CD1c-positive myeloid dendritic cell (primary cell): ENCODE results near the gene RNH1.

ENCODE experiments used
- DNase-seq: peaks from one replicate; pipeline ENCODE4 v3.0.0-alpha.2; 2016; ENCODE audit errors: extremely low spot score

RNH1 gene

GRCh38 chr11:459511-460220, 47.4 kb downstream of the RNH1 start:
- no peak for DNase-seq

- DNase-seq = no peak
Measured at GRCh38 chr11:457111-457760, 49.8 kb downstream of the RNH1 start.

GRCh38 chr11:456533-456932, 50.5 kb downstream of the RNH1 start:
- no peak for DNase-seq

DNA sequence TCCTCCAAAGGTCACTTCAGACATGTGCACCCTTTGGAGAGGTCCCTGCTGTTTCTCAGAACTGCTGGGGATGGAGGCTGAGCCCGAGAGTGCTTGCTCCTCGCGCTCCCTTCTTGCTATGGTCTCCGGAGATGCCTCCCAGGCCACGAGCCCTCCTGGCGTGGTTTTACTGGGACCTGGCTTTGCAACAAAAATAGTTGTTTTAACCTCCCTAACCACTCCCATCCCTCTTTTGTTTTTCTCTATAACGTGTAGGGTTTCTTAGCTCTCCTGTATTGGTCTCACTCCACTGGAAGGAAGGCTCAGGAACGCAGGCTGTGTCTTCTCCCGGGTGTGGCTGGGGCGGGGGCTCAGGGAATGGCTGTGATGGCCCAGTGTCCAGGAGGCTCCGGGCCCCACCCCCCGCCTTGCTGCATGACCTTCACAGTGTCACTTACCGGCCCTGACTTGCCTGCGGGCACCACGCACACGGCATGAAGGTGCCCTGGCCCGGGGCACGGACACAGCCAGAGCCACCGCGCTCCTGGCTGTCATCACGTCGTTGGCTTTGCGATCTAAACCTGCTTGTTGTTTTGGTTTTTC, 51.4 kb downstream of the RNH1 start:
- no peak for DNase-seq

- DNase-seq = no peak
Measured at GRCh38 chr11:454801-455565, 52.1 kb downstream of the RNH1 start.

DNA sequence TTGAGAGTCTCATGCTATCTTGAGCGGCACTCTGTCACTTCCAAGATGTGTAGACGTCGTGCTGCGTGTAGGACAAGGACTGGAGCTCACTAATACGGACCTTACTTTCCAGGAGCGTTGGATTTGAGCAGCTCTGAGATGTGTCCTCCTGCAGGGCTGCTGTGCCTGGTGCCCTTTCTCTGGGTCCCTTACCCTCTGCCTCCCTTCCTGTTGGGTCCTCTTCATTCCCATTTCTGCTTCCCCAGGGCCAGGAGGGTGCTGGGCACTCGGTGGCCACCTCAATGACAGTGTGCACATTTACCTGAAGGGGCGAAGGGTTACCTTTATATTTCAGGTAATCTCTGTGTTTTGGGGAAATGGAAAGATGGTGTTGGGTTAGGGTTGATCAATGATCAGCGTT, 53.0 kb downstream of the RNH1 start:
- DNase-seq = no peak

GRCh38 chr11:453564-453963, 53.5 kb downstream of the RNH1 start:
- no peak for DNase-seq

DNA sequence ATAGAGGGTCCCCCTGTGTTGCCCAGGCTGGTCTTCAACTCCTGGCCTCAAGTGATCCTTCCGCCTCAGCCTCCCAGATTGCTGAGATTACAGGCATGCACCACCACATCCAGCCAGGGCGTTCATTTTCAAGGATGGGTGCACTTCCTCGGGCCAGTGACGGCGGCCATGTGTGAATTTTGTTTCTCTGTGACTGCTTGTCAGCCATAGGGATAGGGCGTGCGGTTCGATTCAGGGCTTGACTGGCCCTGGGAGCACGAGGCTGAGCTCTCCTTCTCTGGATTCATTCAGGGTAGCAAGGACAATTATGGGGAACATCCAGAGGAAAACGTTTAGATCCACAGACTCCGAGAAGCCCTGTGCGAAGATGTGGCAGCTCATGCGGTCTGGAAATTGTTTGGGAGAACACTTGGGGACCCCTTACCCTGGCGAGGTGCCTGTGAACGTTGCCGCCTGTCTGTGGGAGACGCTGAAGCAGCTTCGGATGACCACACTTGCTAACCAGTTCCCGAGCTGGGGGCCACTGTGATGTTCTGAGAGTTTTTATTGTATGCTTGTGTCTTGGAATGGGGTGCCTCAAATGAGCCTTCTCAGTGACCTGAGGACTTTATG, 54.0 kb downstream of the RNH1 start:
- no peak for DNase-seq

DNA sequence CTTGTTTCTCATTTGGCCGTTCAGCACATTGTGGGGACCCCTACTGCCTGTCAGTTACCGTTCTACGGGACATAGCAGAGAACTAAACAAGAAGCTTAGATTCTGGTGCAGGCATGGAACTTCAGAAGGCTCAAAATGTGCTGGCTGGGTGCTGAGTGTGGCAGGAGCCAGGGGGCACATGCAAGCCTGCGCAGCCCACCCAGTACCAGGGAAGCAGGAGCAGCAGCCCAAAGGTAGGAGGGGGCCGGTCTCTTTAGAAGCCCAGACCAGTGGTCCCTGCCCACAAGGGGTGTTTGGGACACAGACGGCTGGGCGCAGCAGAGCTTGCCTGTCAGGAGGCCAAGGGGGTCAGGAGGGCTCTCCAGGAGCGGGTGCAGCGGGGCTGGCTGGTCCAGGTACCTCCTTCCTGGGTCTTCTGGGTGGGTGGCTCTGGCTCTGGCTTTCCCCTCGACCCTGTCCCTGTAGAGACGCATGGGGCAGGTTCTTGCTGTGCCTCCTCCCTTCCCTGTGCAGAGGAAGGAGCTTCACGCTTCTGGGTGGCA, 54.8 kb downstream of the RNH1 start:
- no peak for DNase-seq

GRCh38 chr11:451738-452137, 55.3 kb downstream of the RNH1 start:
- no peak for DNase-seq

DNA sequence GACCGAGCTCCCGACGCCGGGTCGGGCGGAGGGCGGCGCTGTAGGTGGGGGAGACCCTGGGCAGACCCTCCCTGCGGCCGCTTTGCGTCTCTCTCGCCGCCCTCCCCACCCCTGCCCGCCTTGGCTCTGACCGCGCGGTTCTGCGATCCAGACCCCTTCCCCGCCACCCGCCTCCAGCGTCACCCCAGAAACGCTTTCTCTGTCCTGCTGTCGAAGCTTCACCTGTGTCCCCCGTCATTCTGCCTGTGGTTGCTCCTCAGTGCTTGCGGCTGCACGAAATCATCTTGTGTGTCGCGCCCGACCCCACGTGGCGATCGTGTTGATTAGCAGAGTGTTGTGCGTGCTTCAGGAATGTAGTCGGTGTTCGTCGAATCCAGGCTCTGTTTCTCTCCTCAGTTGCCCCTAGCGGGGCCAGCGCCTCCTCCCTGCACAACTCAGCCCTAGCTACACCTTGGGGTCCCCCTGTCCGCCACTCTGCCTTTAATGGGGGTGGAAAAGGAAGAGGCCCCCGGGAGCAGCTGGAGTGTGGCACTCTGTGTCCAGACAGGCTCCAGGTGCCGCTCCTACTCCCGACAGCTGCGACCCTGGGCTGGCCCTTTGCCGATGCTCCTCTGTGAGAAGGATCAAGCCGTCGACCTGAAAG, 56.1 kb downstream of the RNH1 start:
- DNase-seq = peak; percentile 59

GRCh38 chr11:449889-450808, 56.9 kb downstream of the RNH1 start, which contains the start of gene PTDSS2:
TSS of gene PTDSS2 (plus strand) at chr11:450279. CDS start at chr11:450456, 177 bp downstream.
- peak; percentile 96 for DNase-seq

- DNase-seq = peak; percentile 95
Measured at GRCh38 chr11:447923-448731, 58.9 kb downstream of the RNH1 start.

DNA sequence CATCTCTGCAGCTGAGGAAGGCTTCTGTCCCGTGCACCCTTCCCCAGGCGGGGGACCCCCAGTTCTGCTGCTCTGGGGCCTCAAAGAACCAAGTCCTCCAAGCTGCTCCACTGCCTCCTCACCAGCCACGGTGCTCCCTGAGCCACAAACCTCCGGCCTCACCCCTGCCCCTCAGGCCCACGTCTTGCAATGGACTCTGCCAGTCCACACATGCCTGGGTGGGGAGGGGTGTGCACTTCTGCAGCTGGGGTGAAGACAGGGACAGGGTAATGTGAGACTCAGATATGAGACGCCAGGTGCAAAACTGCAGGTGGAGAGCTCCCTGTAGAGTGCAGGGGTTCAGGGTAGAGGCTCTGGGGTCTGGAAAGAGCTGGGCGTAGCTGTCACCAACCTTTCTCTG, 60.2 kb downstream of the RNH1 start:
- DNase-seq = no peak

DNA sequence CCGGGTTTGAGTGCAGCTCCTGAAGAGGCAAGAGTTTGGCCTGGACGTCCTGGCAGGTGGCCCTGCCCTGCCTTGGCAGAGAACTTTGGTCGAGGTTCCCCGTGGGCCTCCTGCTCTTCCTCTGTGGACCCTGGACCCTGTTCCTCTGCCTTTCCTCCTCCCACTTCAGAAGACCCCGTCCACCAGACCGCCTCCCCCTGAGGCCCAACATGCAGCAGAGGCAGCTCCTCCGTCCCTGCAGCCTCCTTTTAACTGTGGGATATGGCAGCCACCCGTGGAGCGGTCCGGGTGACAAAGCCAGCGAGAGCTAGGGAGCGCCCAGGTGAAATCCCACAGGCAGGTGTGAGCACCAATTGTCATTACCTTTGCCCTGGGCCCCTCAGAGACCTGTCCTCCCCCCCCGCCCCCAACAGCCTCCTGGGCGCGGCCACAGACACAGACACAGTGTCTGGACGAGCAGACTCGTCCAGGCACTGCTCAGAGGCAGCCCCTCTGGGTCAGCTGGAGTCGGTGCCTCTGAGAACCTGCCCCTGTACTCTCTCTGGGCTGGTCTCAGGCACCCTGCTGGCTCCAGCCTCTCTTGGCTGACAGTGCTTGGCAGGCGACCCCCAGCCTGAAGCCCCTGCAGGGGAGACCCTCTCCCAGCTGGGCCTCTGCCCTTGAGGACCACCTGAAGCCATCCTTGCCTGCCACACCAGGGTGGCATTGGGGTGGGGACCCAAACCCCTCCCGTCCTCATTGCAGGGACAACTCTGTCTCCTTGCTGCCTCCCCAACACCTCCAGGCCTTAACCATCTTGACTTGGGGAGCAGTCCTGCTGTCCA, 61.1 kb downstream of the RNH1 start:
- DNase-seq = no peak
